Stimulated activated CD8-positive, alpha-beta memory T cell treated with anti-CD3 and anti-CD28 coated beads, Interleukin-12 subunit alpha, Interleukin-12 subunit beta, amount 100 ng/mL, for 4 hours (primary cell): ENCODE data around the gene CROCC2.

Experiments used
- DNase-seq: peaks from one replicate; pipeline ENCODE4 v3.0.0-alpha.2; 2020; ENCODE audit warnings: low read depth

The CROCC2 gene

GRCh38 chr2:240875228-240876034, 30.7 kb upstream of the CROCC2 start:
- DNase-seq, result no peak

- no peak for DNase-seq
These were observed 30.1 kb upstream of the CROCC2 start for GRCh38 chr2:240876035-240876474.

GRCh38 chr2:240876475-240877251, 29.5 kb upstream of the CROCC2 start:
- DNase-seq, result no peak

GRCh38 chr2:240877460-240878340, 28.4 kb upstream of the CROCC2 start:
- no peak for DNase-seq

- DNase-seq, result no peak
These were observed 27.7 kb upstream of the CROCC2 start for GRCh38 chr2:240878341-240878936.

GRCh38 chr2:240879105-240879504, 27.0 kb upstream of the CROCC2 start:
- DNase-seq, result no peak

GRCh38 chr2:240881913-240882312, 24.2 kb upstream of the CROCC2 start:
- no peak for DNase-seq

GRCh38 chr2:240884221-240884620, 21.9 kb upstream of the CROCC2 start:
- DNase-seq, result no peak

GRCh38 chr2:240884745-240885144, 21.4 kb upstream of the CROCC2 start:
- no peak for DNase-seq

GRCh38 chr2:240885566-240885965, 20.6 kb upstream of the CROCC2 start:
- DNase-seq, result no peak

GRCh38 chr2:240886023-240886565, 20.0 kb upstream of the CROCC2 start:
- DNase-seq, result no peak

- no peak for DNase-seq
These were observed 19.2 kb upstream of the CROCC2 start for GRCh38 chr2:240886678-240887609.

- no peak for DNase-seq
These were observed 18.5 kb upstream of the CROCC2 start for GRCh38 chr2:240887631-240888030.

GRCh38 chr2:240888130-240888889, 17.8 kb upstream of the CROCC2 start:
- DNase-seq, result no peak

- no peak for DNase-seq
These were observed 17.1 kb upstream of the CROCC2 start for GRCh38 chr2:240888890-240889573.

GRCh38 chr2:240889601-240890560, 16.3 kb upstream of the CROCC2 start:
- no peak for DNase-seq

- no peak for DNase-seq
These were observed 15.4 kb upstream of the CROCC2 start for GRCh38 chr2:240890691-240891090.
